ENCODE results near the gene CLCA4. TPM values are rescaled to one million over a fixed set of nuclear protein-coding genes. Genes with fewer than 3 reads are reported as not detected.

The CLCA4 gene
- total RNA-seq, 1 donor from 2014 or later: 0.07 TPM

DNA sequence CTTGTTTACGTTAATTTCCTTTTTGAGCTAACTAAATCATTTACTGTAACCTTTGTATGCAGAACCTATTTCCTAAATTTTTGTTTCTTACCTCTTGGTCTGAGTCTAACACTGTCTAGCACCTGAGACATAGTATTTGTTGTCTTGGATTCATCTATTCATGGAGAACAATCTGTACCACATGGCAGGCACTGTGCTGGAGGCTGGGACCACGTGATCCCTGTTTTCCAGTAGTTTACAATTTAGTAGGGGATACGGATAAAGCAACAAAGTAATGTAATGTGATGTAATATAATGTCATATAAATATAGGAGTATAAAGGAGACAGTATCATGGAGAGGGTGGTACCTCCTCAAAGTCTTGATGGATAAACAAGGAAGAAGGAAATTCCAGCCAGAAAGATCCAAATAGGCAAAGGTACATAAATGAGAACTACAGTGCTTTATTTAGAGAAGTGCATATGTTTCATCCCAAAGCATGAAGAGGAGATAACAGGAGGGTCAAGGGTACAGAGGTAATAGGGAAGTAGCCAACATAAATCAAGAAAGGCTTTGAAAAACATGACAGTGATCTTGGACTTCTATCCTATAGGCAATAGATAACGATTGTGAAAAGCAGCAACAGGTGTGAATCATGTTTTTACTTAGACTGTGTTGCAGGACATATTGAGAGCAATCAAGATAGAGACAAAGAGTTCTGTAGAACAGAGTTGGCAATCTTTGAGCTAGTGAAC, 25.9 kb upstream of the CLCA4 start:
- Mint-ChIP-seq H3K9me3 (peaks cover 4% of the 10 kb centered on the region), H3K36me3 (no peaks in the 10 kb centered on the region), H3K27me3 (ENCODE audit: low read depth) (no peaks in the 10 kb centered on the region), H3K4me3 (no peak overlapping the region), H3K27ac (no peak overlapping the region), H3K4me1 (peaks cover 8% of the 10 kb centered on the region)
- TF ChIP-seq, protein P1, sequence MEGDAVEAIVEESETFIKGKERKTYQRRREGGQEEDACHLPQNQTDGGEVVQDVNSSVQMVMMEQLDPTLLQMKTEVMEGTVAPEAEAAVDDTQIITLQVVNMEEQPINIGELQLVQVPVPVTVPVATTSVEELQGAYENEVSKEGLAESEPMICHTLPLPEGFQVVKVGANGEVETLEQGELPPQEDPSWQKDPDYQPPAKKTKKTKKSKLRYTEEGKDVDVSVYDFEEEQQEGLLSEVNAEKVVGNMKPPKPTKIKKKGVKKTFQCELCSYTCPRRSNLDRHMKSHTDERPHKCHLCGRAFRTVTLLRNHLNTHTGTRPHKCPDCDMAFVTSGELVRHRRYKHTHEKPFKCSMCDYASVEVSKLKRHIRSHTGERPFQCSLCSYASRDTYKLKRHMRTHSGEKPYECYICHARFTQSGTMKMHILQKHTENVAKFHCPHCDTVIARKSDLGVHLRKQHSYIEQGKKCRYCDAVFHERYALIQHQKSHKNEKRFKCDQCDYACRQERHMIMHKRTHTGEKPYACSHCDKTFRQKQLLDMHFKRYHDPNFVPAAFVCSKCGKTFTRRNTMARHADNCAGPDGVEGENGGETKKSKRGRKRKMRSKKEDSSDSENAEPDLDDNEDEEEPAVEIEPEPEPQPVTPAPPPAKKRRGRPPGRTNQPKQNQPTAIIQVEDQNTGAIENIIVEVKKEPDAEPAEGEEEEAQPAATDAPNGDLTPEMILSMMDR (IDR thresholded peaks at IDR 0.05; ENCODE audit: unreplicated experiment): no peak
- no peak for DNase-seq (ENCODE audit: low spot score in 2 of 2, unreplicated experiment in 2 of 2)

DNA sequence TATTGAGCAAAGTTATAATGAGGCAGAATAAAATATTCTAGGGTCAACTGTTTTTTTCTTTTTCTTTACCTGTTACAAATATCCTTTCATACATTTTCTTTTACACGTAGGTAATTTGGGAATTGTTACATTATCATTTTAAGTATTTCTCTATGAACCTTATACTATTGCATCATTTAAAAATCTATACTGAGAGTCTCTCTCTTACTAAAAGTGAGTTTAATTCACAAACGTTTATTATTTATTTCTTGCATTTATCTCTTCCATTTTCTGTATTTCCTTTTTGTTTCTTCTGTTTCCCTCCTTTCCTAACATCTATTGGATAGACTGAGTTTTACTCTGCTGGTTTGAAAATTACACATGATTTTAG, 25.4 kb upstream of the CLCA4 start:
- no peaks in the 10 kb centered on the region for H3K27me3 Mint-ChIP-seq (ENCODE audit: low read depth)
- H3K4me1 Mint-ChIP-seq: peaks cover 8% of the 10 kb centered on the region
- H3K9me3 Mint-ChIP-seq: peaks cover 4% of the 10 kb centered on the region
- H3K4me3 Mint-ChIP-seq: no peak overlapping the region
- TF ChIP-seq, protein P1 (IDR thresholded peaks at IDR 0.05; ENCODE audit: unreplicated experiment): no peak
- no peak for DNase-seq (ENCODE audit: low spot score in 2 of 2, unreplicated experiment in 2 of 2)
- no peaks in the 10 kb centered on the region for H3K36me3 Mint-ChIP-seq
- no peak overlapping the region for H3K27ac Mint-ChIP-seq

DNA sequence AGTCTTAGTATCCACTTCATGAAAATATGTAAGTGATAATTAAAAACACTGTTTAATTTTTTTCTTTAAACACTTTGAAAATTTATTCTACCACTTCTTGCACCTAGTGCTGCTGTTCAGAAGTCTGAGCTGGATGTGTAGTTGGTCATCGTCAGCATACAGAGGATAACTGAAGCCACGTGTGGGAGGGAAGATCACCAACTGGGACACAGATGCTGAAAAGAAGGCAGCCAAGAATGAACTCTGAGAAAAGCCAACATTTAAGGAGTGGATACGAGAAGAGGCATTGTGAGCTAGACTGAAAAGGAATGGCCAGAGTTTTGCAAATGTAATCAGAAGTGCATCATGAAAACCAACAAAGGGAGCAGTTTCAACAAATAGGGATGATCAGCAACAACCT, 24.6 kb upstream of the CLCA4 start:
- no peak overlapping the region for H3K27ac Mint-ChIP-seq
- DNase-seq (ENCODE audit: low spot score in 2 of 2, unreplicated experiment in 2 of 2): no peak
- H3K27me3 Mint-ChIP-seq (ENCODE audit: low read depth): no peaks in the 10 kb centered on the region
- no peaks in the 10 kb centered on the region for H3K36me3 Mint-ChIP-seq
- peaks cover 7% of the 10 kb centered on the region for H3K4me1 Mint-ChIP-seq
- H3K4me3 Mint-ChIP-seq: no peak overlapping the region
- H3K9me3 Mint-ChIP-seq: peaks cover 4% of the 10 kb centered on the region
- TF ChIP-seq, protein P1 (IDR thresholded peaks at IDR 0.05; ENCODE audit: unreplicated experiment): no peak

DNA sequence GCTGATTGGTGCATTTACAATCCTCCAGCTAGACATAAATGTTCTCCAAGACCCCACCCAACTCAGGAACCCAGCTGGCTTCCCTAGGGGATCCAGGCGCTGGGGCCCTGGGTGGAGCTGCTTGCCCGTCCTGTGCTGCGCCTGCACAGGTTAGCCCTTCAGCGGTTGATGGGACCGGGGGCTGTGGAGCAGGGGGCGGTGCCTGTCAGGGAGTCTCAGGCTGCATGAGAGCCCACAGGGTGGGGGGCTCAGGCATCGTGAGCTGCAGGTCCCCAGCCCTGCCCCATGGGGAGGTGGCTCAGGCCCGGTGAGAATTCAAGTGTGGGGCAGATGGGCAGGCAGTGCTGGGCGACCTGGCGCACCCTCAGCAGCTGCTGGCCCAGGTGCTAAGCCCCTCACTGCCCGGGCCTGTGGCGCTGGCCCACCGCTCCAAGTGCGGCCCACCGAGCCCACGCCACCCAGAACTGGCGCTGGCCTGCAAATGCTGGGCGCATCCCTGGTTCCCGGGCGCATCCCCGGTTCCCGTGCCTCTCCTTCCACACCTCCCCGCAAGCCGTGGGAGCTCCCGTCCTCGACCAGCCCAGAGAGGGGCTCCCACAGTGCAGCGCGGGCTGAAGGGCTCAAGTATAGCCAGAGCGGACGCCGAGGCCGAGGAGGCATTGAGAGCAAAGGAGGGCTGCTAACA, 23.1 kb upstream of the CLCA4 start:
- TF ChIP-seq, protein P1 (IDR thresholded peaks at IDR 0.05; ENCODE audit: unreplicated experiment): no peak
- DNase-seq (ENCODE audit: low spot score in 2 of 2, unreplicated experiment in 2 of 2): no peak
- no peaks in the 10 kb centered on the region for H3K27me3 Mint-ChIP-seq (ENCODE audit: low read depth)
- no peak overlapping the region for H3K27ac Mint-ChIP-seq
- H3K9me3 Mint-ChIP-seq: peaks cover 4% of the 10 kb centered on the region
- no peaks in the 10 kb centered on the region for H3K36me3 Mint-ChIP-seq
- peaks cover under 1% of the 10 kb centered on the region for H3K4me1 Mint-ChIP-seq
- H3K4me3 Mint-ChIP-seq: no peak overlapping the region

DNA sequence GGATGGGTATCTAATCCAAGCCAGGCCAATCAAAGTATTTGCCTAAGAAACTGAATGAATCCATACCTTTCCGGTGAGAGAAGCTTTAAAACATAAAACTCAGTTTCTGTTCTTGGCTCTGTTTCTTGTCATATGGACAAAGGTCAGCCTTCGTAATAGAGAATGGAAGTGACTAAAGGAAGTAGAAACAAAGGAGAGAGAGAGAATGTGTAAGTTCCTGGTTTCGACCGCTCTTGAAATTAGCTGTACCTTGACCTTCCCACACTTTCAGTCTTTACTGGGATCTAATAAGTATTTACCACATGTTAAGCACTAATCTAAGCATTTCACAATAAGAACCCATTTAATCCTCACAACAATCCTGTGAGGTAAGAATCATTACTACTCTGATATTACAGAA, 19.6 kb upstream of the CLCA4 start:
- H3K36me3 Mint-ChIP-seq: no peaks in the 10 kb centered on the region
- H3K4me1 Mint-ChIP-seq: no peaks in the 10 kb centered on the region
- no peaks in the 10 kb centered on the region for H3K27me3 Mint-ChIP-seq (ENCODE audit: low read depth)
- no peak for DNase-seq (ENCODE audit: low spot score in 2 of 2, unreplicated experiment in 2 of 2)
- TF ChIP-seq, protein P1 (IDR thresholded peaks at IDR 0.05; ENCODE audit: unreplicated experiment): no peak
- H3K27ac Mint-ChIP-seq: no peak overlapping the region
- peaks cover 8% of the 10 kb centered on the region for H3K9me3 Mint-ChIP-seq
- no peak overlapping the region for H3K4me3 Mint-ChIP-seq
